Measurements from ENCODE around the gene PSMC1.
"Not testable (repeated sequence)": the region's sequence is repeated elsewhere in the genome, so short reads cannot be mapped to it uniquely, and the experiment has no call there.

Gene PSMC1

GRCh38 chr14:90256354-90257131, at the start of gene PSMC1:
Gene PSMC1 (plus strand): TSS chr14:90256553. CDS start chr14:90256598, 45 bp downstream.
- DNase-seq (ENCODE audit: low read depth), result peak; percentile 84

GRCh38 chr14:90213099-90213748, 43.1 kb upstream of the PSMC1 start:
- DNase-seq (ENCODE audit: low read depth), result no peak

- DNase-seq (ENCODE audit: low read depth), result no peak
Observed at GRCh38 chr14:90228478-90228877, 27.9 kb upstream of the PSMC1 start.

GRCh38 chr14:90229942-90230341, 26.4 kb upstream of the PSMC1 start:
- not testable (repeated sequence) for DNase-seq (ENCODE audit: low read depth)

- DNase-seq (ENCODE audit: low read depth), result peak; percentile 55
Observed at GRCh38 chr14:90235179-90235976, 21.0 kb upstream of the PSMC1 start.

GRCh38 chr14:90239139-90239538, 17.2 kb upstream of the PSMC1 start:
- no peak for DNase-seq (ENCODE audit: low read depth)

GRCh38 chr14:90242444-90242843, 13.9 kb upstream of the PSMC1 start:
- DNase-seq (ENCODE audit: low read depth), result no peak

- no peak for DNase-seq (ENCODE audit: low read depth)
Observed at GRCh38 chr14:90246936-90247335, 9.4 kb upstream of the PSMC1 start.

GRCh38 chr14:90247441-90247840, 8.9 kb upstream of the PSMC1 start:
- not testable (repeated sequence) for DNase-seq (ENCODE audit: low read depth)

GRCh38 chr14:90248594-90248993, 7.8 kb upstream of the PSMC1 start:
- no peak for DNase-seq (ENCODE audit: low read depth)

- DNase-seq (ENCODE audit: low read depth), result no peak
Observed at GRCh38 chr14:90253826-90254225, 2.5 kb upstream of the PSMC1 start.

- no peak for DNase-seq (ENCODE audit: low read depth)
Observed at GRCh38 chr14:90255871-90256270, 482 bp upstream of the PSMC1 start.

- no peak for DNase-seq (ENCODE audit: low read depth)
Observed at GRCh38 chr14:90263748-90264449, 7.5 kb downstream of the PSMC1 start.

GRCh38 chr14:90266441-90267154, 10.2 kb downstream of the PSMC1 start:
- DNase-seq (ENCODE audit: low read depth), result no peak

GRCh38 chr14:90268420-90268819, 12.1 kb downstream of the PSMC1 start:
- no peak for DNase-seq (ENCODE audit: low read depth)

- DNase-seq (ENCODE audit: low read depth), result no peak
Observed at GRCh38 chr14:90272523-90272922, 16.2 kb downstream of the PSMC1 start.

GRCh38 chr14:90273532-90273931, 17.2 kb downstream of the PSMC1 start:
- DNase-seq (ENCODE audit: low read depth), result no peak

- no peak for DNase-seq (ENCODE audit: low read depth)
Observed at GRCh38 chr14:90274019-90274418, 17.7 kb downstream of the PSMC1 start.

GRCh38 chr14:90274808-90275457, 18.6 kb downstream of the PSMC1 start:
- no peak for DNase-seq (ENCODE audit: low read depth)

- DNase-seq (ENCODE audit: low read depth), result no peak
Observed at GRCh38 chr14:90275458-90275814, 19.1 kb downstream of the PSMC1 start.

GRCh38 chr14:90275820-90276219, 19.5 kb downstream of the PSMC1 start:
- no peak for DNase-seq (ENCODE audit: low read depth)
